GM12864 (cell line): ENCODE data around the gene KNCN.

ENCODE experiments used
- DNase-seq: peaks from one replicate; pipeline ENCODE4 v3.0.0-alpha.2; 2011; ENCODE audit warnings: low read depth
- H3K4me3 ChIP-seq: 2 replicates; pipeline ENCODE4 v1.5.1; 2011; ENCODE audit warnings: mild to moderate bottlenecking, low read depth, low read length, control low read depth
- CTCF ChIP-seq: IDR thresholded peaks from 2 replicates; pipeline ENCODE4 v1.5.1; 2011; ENCODE audit warnings: low read depth, mild to moderate bottlenecking, moderate library complexity, low read length, control low read depth, inconsistent platforms; ENCODE audit errors: missing control alignments

KNCN gene

GRCh38 chr1:46501528-46501927, 49.9 kb downstream of the KNCN start:
- DNase-seq: no peak
- no peak for TF ChIP-seq CTCF

GRCh38 chr1:46497665-46498064, 53.8 kb downstream of the KNCN start:
- no peak for DNase-seq
- TF ChIP-seq CTCF: no peak
- no peak overlapping the region for H3K4me3 ChIP-seq

More at GRCh38 chr1:46501528-46501927, 49.9 kb downstream of the KNCN start:
- no peak overlapping the region for H3K4me3 ChIP-seq

GRCh38 chr1:46497020-46497419, 54.4 kb downstream of the KNCN start:
- H3K4me3 ChIP-seq: no peak overlapping the region
- no peak for TF ChIP-seq CTCF

DNA sequence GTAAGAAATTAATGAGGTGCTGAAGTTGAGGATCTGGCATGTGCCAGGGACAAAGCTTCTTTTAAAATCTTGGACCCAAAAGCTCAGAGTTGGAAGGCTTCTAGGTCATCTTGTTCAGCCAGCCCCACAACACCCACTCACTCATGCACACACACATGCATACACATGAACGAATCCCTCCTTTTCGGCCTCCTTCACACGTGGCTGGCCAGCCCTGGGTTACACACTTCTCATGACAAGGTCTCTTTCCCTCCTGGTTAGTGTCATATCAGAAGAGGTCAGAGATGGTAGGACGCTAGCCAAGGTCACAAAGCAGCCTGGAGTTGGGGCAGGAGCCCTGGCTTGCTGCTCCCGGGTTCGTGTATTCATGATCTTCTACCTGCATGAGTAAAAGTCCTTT, 54.9 kb downstream of the KNCN start:
- H3K4me3 ChIP-seq: no peak overlapping the region
- no peak for TF ChIP-seq CTCF
- no peak for DNase-seq

More at GRCh38 chr1:46497020-46497419, 54.4 kb downstream of the KNCN start:
- no peak for DNase-seq

DNA sequence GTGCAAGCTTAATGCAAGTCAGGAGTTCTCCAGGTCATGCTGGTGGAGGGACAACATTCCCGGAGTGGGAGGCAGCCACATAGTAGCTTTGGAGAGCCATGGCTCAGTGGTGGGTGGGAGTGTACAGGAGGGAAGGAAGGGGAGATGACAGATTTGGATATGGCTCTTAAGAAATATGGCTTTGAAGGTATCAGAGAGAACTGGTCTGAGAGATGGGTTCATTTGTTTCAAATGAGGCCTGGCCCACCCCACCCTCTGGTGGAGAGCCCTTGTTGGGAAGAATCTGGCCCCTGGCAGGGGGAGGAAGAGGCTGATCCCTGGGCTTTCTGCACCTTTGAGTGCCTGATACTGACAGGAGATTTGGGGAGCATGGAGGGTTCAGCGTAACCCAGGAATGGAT, 55.7 kb downstream of the KNCN start:
- no peak overlapping the region for H3K4me3 ChIP-seq
- no peak for DNase-seq
- TF ChIP-seq CTCF: no peak
